WTC11 (cell line): ENCODE data around the gene OR2T5.
"Not testable (repeated sequence)": the region's sequence is repeated elsewhere in the genome, so short reads cannot be mapped to it uniquely, and the experiment has no call there.

Source experiments
- CTCF ChIP-seq: fragments of 200-600 bp; IDR thresholded peaks from 2 replicates; pipeline ENCODE4 v1.8.0; 2022; ENCODE audit warnings: antibody characterized with exemption
- ELF4 ChIP-seq: sonication (generic); formaldehyde crosslinking; IDR thresholded peaks from 2 replicates; pipeline ENCODE4 v1.8.1; 2022; ENCODE audit warnings: low read depth, mild to moderate bottlenecking, moderate library complexity, missing genetic modification reagents
- MAX ChIP-seq: sonication (generic); formaldehyde crosslinking; IDR thresholded peaks from 2 replicates; pipeline ENCODE4 v1.8.0; 2022; ENCODE audit warnings: mild to moderate bottlenecking, missing genetic modification reagents

- not testable (repeated sequence) for TF ChIP-seq MAX (CRISPR knock-in tag); ELF4 (CRISPR knock-in tag); CTCF
These were observed 21.8 kb downstream of the OR2T5 start for GRCh38 chr1:248510217-248510616.
